Omental fat pad (tissue), 4 donors: Measurements from ENCODE around the gene STK17B. TPM values are rescaled to one million over a fixed set of nuclear protein-coding genes. Genes with fewer than 3 reads are reported as not detected.

Experiments
- ATAC-seq: fragments of 150-250 bp; one replicate; pipeline ENCODE4 v1.9.1; 2016; ENCODE audit warnings: mild to moderate bottlenecking, moderate library complexity; ENCODE audit not compliant: low FRiP score
- DNase-seq: peaks from one replicate; pipeline ENCODE4 v3.0.0-alpha.2; 2019; ENCODE audit warnings: low spot score
- total RNA-seq, 4 donors: library from RNA; depleted of rRNA; stranded (reverse); fragments of >200 nt; gene quantifications; one replicate each; pipeline ENCODE4 v1.1.0, GENCODE V29; 2016
- TF ChIP-seq, protein P1 (sequence below), 3 donors: fragments of 450-650 bp; IDR thresholded peaks; one replicate each; pipeline ENCODE4 v1.5.1; 2016 to 2017; ENCODE audit warnings: antibody characterized with exemption in 3 of 3, mild to moderate bottlenecking in 3 of 3, moderate library complexity in 2 of 3

The STK17B gene
- total RNA-seq, 4 donors from 2014 or later = 39.2 to 89.9 (median 60.7) TPM

DNA sequence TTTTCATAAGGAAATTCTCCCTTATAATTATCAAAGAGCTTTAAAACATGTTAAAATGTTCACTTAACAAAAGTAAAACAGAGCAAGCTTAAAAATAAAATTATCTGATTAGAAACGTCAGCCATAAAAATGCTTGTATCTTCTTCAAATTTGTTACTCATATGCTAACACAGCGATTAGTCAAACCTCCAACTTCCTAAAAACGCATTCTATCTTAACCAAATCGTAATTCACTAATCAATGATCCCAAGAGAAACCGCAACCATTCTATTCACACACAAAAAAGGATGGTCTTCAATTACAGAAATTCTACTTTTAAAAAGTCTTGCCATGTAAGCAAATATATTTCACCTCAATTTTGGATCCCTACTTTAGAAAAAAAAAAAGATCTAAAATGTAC, 1.9 kb downstream of the STK17B start:
- TF ChIP-seq, protein P1, sequence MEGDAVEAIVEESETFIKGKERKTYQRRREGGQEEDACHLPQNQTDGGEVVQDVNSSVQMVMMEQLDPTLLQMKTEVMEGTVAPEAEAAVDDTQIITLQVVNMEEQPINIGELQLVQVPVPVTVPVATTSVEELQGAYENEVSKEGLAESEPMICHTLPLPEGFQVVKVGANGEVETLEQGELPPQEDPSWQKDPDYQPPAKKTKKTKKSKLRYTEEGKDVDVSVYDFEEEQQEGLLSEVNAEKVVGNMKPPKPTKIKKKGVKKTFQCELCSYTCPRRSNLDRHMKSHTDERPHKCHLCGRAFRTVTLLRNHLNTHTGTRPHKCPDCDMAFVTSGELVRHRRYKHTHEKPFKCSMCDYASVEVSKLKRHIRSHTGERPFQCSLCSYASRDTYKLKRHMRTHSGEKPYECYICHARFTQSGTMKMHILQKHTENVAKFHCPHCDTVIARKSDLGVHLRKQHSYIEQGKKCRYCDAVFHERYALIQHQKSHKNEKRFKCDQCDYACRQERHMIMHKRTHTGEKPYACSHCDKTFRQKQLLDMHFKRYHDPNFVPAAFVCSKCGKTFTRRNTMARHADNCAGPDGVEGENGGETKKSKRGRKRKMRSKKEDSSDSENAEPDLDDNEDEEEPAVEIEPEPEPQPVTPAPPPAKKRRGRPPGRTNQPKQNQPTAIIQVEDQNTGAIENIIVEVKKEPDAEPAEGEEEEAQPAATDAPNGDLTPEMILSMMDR (IDR thresholded peaks at IDR 0.05) = no peak
- ATAC-seq (no peak), DNase-seq (no peak)

DNA sequence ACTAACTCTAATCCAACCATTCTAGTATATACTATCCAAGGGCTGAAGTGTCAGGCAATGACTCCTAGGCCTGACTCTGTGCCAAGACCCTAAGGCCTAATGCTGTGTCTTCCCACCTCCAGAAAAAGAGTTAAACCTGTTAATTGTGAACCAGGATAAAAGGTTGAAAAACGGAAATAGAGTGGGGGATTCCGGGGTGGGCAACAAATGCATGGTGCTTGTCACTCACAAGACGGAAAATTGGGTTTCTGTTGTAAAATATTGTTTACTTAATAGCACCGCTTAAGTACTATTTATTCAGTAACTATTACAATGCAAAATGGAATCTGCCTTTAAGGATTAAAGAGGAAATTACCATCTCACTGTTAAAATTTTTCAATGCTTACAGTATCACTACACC, 3.2 kb downstream of the STK17B start:
- TF ChIP-seq, protein P1 (IDR thresholded peaks at IDR 0.05) = no peak
- no peak for DNase-seq
- ATAC-seq = no peak

DNA sequence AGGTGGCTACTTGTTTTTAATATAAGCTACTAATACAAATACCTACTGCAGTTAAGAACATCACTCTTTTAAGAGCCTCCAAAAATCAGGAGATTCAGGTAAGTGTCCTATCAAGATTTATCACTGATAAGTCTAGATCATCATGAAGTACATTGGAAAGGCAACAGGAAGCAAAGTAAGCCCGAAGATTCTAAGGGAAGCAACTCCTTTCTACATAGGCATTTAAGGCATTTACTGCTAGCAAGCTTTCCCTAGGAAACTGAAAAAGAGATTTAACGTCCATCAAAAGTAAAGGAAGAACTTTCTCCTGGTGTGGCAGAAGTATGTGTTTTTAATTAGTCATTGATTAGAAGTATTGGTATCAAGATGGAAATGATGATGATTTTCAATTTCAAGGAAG, 3.7 kb downstream of the STK17B start:
- TF ChIP-seq, protein P1 (IDR thresholded peaks at IDR 0.05) = no peak
- DNase-seq (no peak), ATAC-seq (no peak)

DNA sequence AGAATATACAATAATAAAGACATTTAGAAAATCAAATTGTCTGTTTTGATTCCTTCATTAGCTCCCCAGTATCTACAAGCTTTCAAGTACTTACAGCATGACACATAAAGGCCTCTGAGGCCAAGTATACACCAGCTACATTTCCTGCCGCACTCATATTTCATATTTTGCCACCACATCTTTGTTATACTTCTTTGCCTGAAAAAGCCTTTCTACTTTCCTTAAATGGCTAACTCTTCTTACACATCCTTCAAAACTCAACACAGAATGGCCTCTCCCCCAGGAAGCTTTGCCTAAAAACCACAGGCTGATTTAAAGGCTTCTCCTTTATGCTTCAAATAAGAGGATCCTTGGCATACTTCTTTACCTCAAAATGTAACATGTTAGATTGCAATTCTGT, 4.5 kb downstream of the STK17B start:
- TF ChIP-seq, protein P1 (IDR thresholded peaks at IDR 0.05) = no peak
- DNase-seq = no peak

DNA sequence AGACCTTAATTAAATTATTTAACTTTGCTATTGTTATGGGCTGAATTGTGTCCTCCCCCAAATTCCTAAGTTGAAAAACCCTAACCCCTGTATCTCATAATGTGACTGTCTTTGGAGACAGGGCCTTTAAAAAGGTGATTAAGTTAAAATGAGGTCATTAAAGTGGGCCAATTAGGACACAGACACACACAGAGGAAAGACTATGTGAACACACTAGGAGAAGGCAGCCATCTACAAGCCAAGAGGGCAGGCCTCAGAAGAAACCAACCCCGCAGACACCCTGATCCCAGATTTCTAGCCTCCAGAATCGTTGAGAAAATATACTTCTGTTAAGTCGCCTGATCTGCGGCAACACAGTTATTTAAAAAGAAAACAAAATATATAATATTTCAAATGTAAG, 6.4 kb downstream of the STK17B start:
- no peak for DNase-seq
- TF ChIP-seq, protein P1 (IDR thresholded peaks at IDR 0.05) = no peak
- no peak for ATAC-seq

More for the DNA sequence above, 4.5 kb downstream of the STK17B start:
- no peak for ATAC-seq

DNA sequence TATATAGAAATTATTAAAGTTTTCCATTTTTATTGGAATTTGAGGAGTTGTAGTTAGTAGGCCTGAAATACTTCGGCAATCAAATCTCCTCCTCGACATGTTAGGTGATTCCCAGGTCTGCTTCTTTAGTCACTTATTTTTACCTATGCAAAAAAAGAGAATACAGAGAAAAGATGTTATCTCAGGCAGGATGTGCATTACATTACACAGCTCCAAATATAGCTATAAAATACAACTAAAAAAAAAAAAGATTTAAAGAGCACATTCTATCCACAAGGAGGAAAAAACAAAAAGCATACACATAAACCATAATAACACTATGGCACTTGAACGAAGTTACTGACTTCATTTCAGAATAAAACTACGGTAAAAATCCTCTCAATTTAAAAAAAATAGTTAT, 8.1 kb downstream of the STK17B start:
- ATAC-seq = no peak
- no peak for DNase-seq
- TF ChIP-seq, protein P1 (IDR thresholded peaks at IDR 0.05) = no peak

DNA sequence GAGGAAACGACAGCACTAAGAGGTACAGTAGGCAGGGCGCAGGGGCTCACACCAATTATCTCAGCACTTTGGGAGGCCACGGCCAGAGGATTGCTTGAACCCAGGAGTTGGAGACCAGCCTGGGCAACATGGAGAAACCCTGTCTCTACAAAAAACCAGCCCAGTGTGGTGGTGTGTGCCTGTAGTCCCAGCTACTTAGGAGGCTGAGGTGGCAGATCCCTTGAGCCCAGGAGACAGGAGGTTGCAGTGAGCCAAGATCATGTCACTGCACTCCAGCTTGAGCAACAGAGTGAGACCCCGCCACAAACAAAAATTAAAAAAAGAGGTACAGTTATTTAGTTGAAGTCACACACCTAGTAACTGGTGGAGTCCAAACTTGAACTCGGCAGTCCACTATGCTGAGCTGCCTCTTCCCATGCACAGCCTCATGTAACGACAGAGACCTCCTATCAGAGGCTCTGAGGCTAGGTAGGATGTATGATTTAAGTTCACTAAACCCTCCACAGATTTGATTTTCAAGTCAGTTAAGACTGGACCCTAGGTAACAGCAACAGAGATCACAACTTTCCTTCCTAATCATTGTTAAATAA, 8.7 kb downstream of the STK17B start:
- no peak for DNase-seq
- ATAC-seq = no peak
- TF ChIP-seq, protein P1 (IDR thresholded peaks at IDR 0.05) = no peak
